Astrocyte (in vitro differentiated cells and primary cell): ENCODE measurements around the gene NUMB. TPM values are rescaled to one million over a fixed set of nuclear protein-coding genes. Genes with fewer than 3 reads are reported as not detected.
A peak's percentile ranks its signal among the peaks of the same experiment; 100 is the strongest.

Source experiments
- DNase-seq: peaks from one replicate; pipeline ENCODE4 v3.0.0-alpha.2; 2010; ENCODE audit warnings: low read depth
- FAIRE-seq: peaks from 2 replicates; lab custom pipeline; 2011; peaks lifted over from hg19 to GRCh38; lab: Jason Lieb, UNC
- H2AFZ ChIP-seq: 2 replicates; pipeline ENCODE4 v1.6.0; 2012; ENCODE audit warnings: low read depth, low read length, inconsistent platforms
- H3K27ac ChIP-seq: 2 replicates; pipeline ENCODE4 v1.5.1; 2011; ENCODE audit warnings: low read depth, low read length, inconsistent platforms
- H3K27me3 ChIP-seq: 2 replicates; pipeline ENCODE4 v1.6.0; 2011; ENCODE audit warnings: low read length, inconsistent platforms; ENCODE audit not compliant: insufficient read depth
- H3K36me3 ChIP-seq: 2 replicates; pipeline ENCODE4 v1.5.1; 2011; ENCODE audit warnings: low read length, inconsistent platforms; ENCODE audit not compliant: insufficient read depth
- H3K4me1 ChIP-seq: 2 replicates; pipeline ENCODE4 v1.5.1; 2011; ENCODE audit warnings: low read length, inconsistent platforms; ENCODE audit not compliant: insufficient read depth
- H3K4me2 ChIP-seq: 2 replicates; pipeline ENCODE4 v1.6.0; 2012; ENCODE audit warnings: low read length, inconsistent platforms
- H3K4me3 ChIP-seq: 2 replicates; pipeline ENCODE4 v1.5.1; 2011; ENCODE audit warnings: low read depth, mild to moderate bottlenecking, low read length, inconsistent platforms; ENCODE audit not compliant: insufficient read depth
- H3K79me2 ChIP-seq: 2 replicates; pipeline ENCODE4 v1.6.0; 2012; ENCODE audit warnings: mild to moderate bottlenecking, low read length, inconsistent platforms; ENCODE audit not compliant: insufficient read depth
- H3K9ac ChIP-seq: 2 replicates; pipeline ENCODE4 v1.6.0; 2012; ENCODE audit warnings: mild to moderate bottlenecking, low read length, inconsistent platforms
- H3K9me3 ChIP-seq: 2 replicates; pipeline ENCODE4 v1.5.1; 2012; ENCODE audit warnings: low read depth, mild to moderate bottlenecking, low read length, inconsistent platforms; ENCODE audit not compliant: insufficient read depth
- H4K20me1 ChIP-seq: 2 replicates; pipeline ENCODE4 v1.6.0; 2012; ENCODE audit warnings: low read length, inconsistent platforms; ENCODE audit not compliant: insufficient read depth
- H3K27ac Mint-ChIP-seq: one replicate; pipeline ENCODE4 v1.8.0; 2021; ENCODE audit warnings: mild to moderate bottlenecking, mixed read lengths; ENCODE audit not compliant: unreplicated experiment
- H3K27me3 Mint-ChIP-seq: one replicate; pipeline ENCODE4 v1.8.0; 2021; ENCODE audit warnings: low read depth, mixed read lengths; ENCODE audit not compliant: unreplicated experiment
- H3K36me3 Mint-ChIP-seq: one replicate; pipeline ENCODE4 v1.8.0; 2021; ENCODE audit warnings: low read depth, mixed read lengths; ENCODE audit not compliant: unreplicated experiment
- H3K4me1 Mint-ChIP-seq: one replicate; pipeline ENCODE4 v1.8.0; 2021; ENCODE audit warnings: low read depth, mixed read lengths; ENCODE audit not compliant: unreplicated experiment
- H3K4me3 Mint-ChIP-seq: one replicate; pipeline ENCODE4 v1.8.0; 2021; ENCODE audit warnings: mild to moderate bottlenecking, moderate library complexity, mixed read lengths; ENCODE audit not compliant: unreplicated experiment
- H3K9me3 Mint-ChIP-seq: one replicate; pipeline ENCODE4 v1.8.0; 2021; ENCODE audit warnings: mild to moderate bottlenecking, mixed read lengths; ENCODE audit not compliant: unreplicated experiment
- CTCF ChIP-seq: IDR thresholded peaks from 2 replicates; pipeline ENCODE4 v1.5.1; 2011; ENCODE audit warnings: low read depth, mild to moderate bottlenecking, inconsistent platforms, low read length, moderate library complexity; ENCODE audit not compliant: insufficient read depth
- EZH2 ChIP-seq: IDR thresholded peaks from 2 replicates; pipeline ENCODE4 v1.6.1; 2012; ENCODE audit warnings: mild to moderate bottlenecking, low read length, inconsistent platforms; ENCODE audit not compliant: insufficient read depth
- total RNA-seq: library from RNA; stranded (reverse); gene quantifications from 2 replicates; pipeline ENCODE4 v1.2.1, GENCODE V29; 2021

NUMB gene
- total RNA-seq, 1 donor from 2014 or later: 93.9 TPM

DNA sequence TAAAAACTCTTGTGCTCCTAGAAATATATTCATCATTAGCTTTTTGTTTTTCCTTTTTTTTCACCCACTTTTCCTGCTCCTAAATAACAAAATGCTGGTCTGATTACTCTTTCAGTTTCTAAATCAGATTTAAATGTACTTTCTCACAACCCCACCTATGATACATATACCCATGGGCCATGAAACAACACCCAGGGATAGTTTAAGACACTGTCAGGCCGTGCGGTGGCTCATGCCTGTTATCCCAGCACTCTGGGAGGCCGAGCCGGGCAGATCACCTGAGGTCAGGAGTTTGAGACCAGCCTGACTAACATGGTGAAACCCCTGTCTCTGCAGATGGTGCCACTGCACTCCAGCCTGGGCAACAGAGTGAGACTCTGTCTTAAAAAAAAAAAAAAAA is 1.6 kb upstream of the NUMB start:
- FAIRE-seq (no peak), DNase-seq (no peak)
- Histone ChIP-seq H3K27me3 (no peaks in the 10 kb centered on the region), H3K27ac (peak overlapping the region; percentile 26), H3K79me2 (peaks cover 32% of the 10 kb centered on the region), H4K20me1 (peaks cover 22% of the 10 kb centered on the region), H3K9me3 (no peaks in the 10 kb centered on the region), H3K4me2 (peak overlapping the region; percentile 71), H2AFZ (no peak overlapping the region), H3K9ac (no peak overlapping the region), H3K36me3 (no peaks in the 10 kb centered on the region), H3K4me1 (peaks cover 43% of the 10 kb centered on the region), H3K4me3 (no peak overlapping the region)
- H3K36me3 Mint-ChIP-seq: no peaks in the 10 kb centered on the region
- no peak for TF ChIP-seq CTCF
- TF ChIP-seq EZH2: no peak
- H3K27ac Mint-ChIP-seq: peak overlapping the region; percentile 31
- H3K4me3 Mint-ChIP-seq: peak overlapping the region; percentile 60
- H3K4me1 Mint-ChIP-seq: peaks cover 23% of the 10 kb centered on the region
- H3K27me3 Mint-ChIP-seq: no peaks in the 10 kb centered on the region
- H3K9me3 Mint-ChIP-seq: no peaks in the 10 kb centered on the region

DNA sequence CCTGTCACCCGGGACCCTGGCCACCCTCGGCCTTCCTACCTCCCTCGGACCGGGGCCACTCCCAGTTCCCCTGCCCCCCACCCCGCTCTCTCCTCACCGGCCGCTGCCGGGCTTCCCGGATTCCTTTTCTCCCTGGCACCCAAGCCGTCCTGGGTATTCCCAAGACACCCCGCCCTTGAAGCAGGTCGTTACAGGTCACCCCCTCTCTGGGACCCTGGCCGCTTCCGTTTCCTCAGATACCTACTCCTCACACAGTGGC is 493 bp downstream of the NUMB start:
- DNase-seq (no peak), FAIRE-seq (no peak)
- Histone ChIP-seq H3K4me3 (peak overlapping the region; percentile 88), H3K36me3 (no peaks in the 10 kb centered on the region), H4K20me1 (peaks cover 36% of the 10 kb centered on the region), H3K9ac (peak overlapping the region; percentile 92), H3K27ac (peak overlapping the region; percentile 73), H3K4me1 (peaks cover 32% of the 10 kb centered on the region), H3K9me3 (no peaks in the 10 kb centered on the region), H3K79me2 (peaks cover 53% of the 10 kb centered on the region), H3K27me3 (no peaks in the 10 kb centered on the region), H3K4me2 (peak overlapping the region; percentile 94), H2AFZ (peak overlapping the region; percentile 81)
- peak overlapping the region; percentile 95 for H3K4me3 Mint-ChIP-seq
- no peaks in the 10 kb centered on the region for H3K27me3 Mint-ChIP-seq
- H3K4me1 Mint-ChIP-seq: peaks cover 24% of the 10 kb centered on the region
- TF ChIP-seq CTCF (no peak), EZH2 (no peak)
- no peaks in the 10 kb centered on the region for H3K36me3 Mint-ChIP-seq
- H3K9me3 Mint-ChIP-seq: no peaks in the 10 kb centered on the region
- H3K27ac Mint-ChIP-seq: peak overlapping the region; percentile 83

DNA sequence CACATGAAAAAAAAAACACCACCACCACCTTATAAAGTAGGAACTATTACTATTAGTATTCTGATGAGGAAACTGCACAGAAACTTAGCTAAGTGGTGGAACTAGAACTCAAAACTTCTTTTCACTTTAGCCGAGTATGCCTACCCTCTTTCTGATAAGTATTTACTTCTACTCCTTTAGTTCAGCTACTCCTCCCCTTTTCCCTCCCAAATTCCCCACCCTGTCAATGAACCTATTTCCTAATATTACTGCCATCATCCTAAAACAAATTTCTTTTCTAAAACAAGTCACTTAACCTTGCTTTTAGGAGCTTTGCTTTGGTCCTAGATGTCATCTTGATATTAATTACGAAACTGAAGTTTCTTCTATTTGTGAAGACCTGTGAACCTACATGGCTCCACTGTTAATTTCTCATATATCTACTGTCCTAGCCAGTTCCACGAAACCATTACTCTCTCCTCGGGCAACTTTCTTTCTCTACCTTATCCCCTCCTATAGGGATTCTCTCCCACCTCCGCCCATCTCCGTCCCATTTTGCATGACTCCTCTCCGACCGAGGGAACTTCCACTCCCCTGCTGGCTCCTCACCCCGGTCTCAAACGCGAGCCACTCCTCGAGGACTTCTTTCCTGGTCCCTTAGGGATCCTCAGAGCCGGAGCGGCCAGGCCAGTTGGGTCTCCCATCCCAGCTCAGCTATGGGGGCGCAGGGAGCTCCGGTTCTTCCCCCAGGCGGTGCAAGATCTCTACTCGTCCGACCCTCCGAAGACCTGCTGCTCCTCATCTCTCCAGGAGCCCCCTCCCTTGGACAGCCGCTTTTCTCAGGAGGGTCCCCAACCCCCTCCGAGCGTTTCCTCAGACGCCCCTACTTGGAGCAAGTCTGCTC is 1.1 kb downstream of the NUMB start:
- Mint-ChIP-seq H3K27ac (peak overlapping the region; percentile 83), H3K4me1 (peaks cover 30% of the 10 kb centered on the region), H3K9me3 (no peaks in the 10 kb centered on the region), H3K36me3 (no peaks in the 10 kb centered on the region), H3K27me3 (no peaks in the 10 kb centered on the region), H3K4me3 (peak overlapping the region; percentile 95)
- no peak for DNase-seq
- Histone ChIP-seq H2AFZ (peak overlapping the region; percentile 81), H3K4me2 (peak overlapping the region; percentile 94), H3K9ac (peak overlapping the region; percentile 92), H3K27me3 (no peaks in the 10 kb centered on the region), H3K27ac (peak overlapping the region; percentile 73), H3K9me3 (no peaks in the 10 kb centered on the region), H3K36me3 (no peaks in the 10 kb centered on the region), H4K20me1 (peaks cover 42% of the 10 kb centered on the region), H3K4me1 (peaks cover 31% of the 10 kb centered on the region), H3K79me2 (peaks cover 59% of the 10 kb centered on the region), H3K4me3 (peak overlapping the region; percentile 88)
- TF ChIP-seq EZH2 (no peak), CTCF (no peak)
- FAIRE-seq: no peak
